Left ventricle myocardium inferior (tissue), 1 donor: ENCODE data around the gene ECT2. TPM values are rescaled to one million over a fixed set of nuclear protein-coding genes. Genes with fewer than 3 reads are reported as not detected.
"Not testable (repeated sequence)": the region's sequence is repeated elsewhere in the genome, so short reads cannot be mapped to it uniquely, and the experiment has no call there.

Source experiments
- DNase-seq: peaks from one replicate; pipeline ENCODE4 v3.0.0-alpha.2; 2020
- H3K27ac ChIP-seq: fragments of 200-600 bp; replicated peaks from 2 replicates; pipeline ENCODE4 v1.8.0; 2021
- H3K27me3 ChIP-seq: fragments of 200-600 bp; 2 replicates; pipeline ENCODE4 v1.8.0; 2021; ENCODE audit warnings: low read depth
- H3K36me3 ChIP-seq: fragments of 200-600 bp; 2 replicates; pipeline ENCODE4 v1.8.0; 2021
- H3K4me1 ChIP-seq: fragments of 200-600 bp; 2 replicates; pipeline ENCODE4 v1.8.0; 2021
- H3K4me3 ChIP-seq: fragments of 200-600 bp; 2 replicates; pipeline ENCODE4 v1.8.0; 2021; ENCODE audit warnings: mild to moderate bottlenecking, moderate library complexity
- H3K9me3 ChIP-seq: fragments of 200-600 bp; replicated peaks from 2 replicates; pipeline ENCODE4 v1.8.0; 2021
- CTCF ChIP-seq: fragments of 200-600 bp; IDR thresholded peaks from 2 replicates; pipeline ENCODE4 v1.8.0; 2021; ENCODE audit warnings: antibody characterized with exemption, mild to moderate bottlenecking, borderline replicate concordance
- intact Hi-C: fragments of 100-400 bp; cut with micrococcal nuclease; formaldehyde crosslinking; loops from one replicate; pipeline ENCODE4 v1.11.0; 2022
- total RNA-seq: library from RNA; stranded (reverse); fragmentation: NEBNext Ultra II Directional; extraction: Animal tissue kit (Norgen Biotek cat#: 25700); gene quantifications from one replicate; pipeline ENCODE4 v1.2.1, GENCODE V29; 2021
- donor health status: DM: no; HTN: yes; CAD: no; lungs with severe emphysema.

ECT2 gene
- total RNA-seq, 1 donor from 2014 or later: 4.8 TPM

GRCh38 chr3:172859041-172859440, 108.5 kb downstream of the ECT2 start:
- Histone ChIP-seq H3K27ac (no peak overlapping the region), H3K27me3 (no peaks in the 10 kb centered on the region), H3K4me1 (peaks cover 26% of the 10 kb centered on the region), H3K36me3 (no peaks in the 10 kb centered on the region), H3K4me3 (no peak overlapping the region), H3K9me3 (no peaks in the 10 kb centered on the region)
- TF ChIP-seq CTCF: no peak
- intact Hi-C loops: no loop called here
- no peak for DNase-seq

- H3K36me3 ChIP-seq, H3K27ac ChIP-seq, intact Hi-C loops, H3K9me3 ChIP-seq, DNase-seq, H3K4me3 ChIP-seq, H3K27me3 ChIP-seq: not testable (repeated sequence)
- peaks cover 16% of the 10 kb centered on the region for H3K4me1 ChIP-seq
Observed at GRCh38 chr3:172866726-172867350, 116.3 kb downstream of the ECT2 start.

- Histone ChIP-seq H3K4me3 (no peak overlapping the region), H3K9me3 (no peaks in the 10 kb centered on the region), H3K27me3 (no peaks in the 10 kb centered on the region), H3K4me1 (peaks cover 16% of the 10 kb centered on the region), H3K27ac (no peak overlapping the region), H3K36me3 (no peaks in the 10 kb centered on the region)
- intact Hi-C loops: no loop called here
- DNase-seq: no peak
- no peak for TF ChIP-seq CTCF
Observed at GRCh38 chr3:172868582-172869200, 118.2 kb downstream of the ECT2 start.

- no peak for TF ChIP-seq CTCF
Observed at GRCh38 chr3:172869368-172869771, 118.8 kb downstream of the ECT2 start.

GRCh38 chr3:172869784-172870518, 119.4 kb downstream of the ECT2 start:
- H3K27me3 ChIP-seq: no peaks in the 10 kb centered on the region
- no peak for DNase-seq
- H3K9me3 ChIP-seq: no peaks in the 10 kb centered on the region
- intact Hi-C loops: no loop called here
- H3K4me3 ChIP-seq: no peak overlapping the region
- no peaks in the 10 kb centered on the region for H3K36me3 ChIP-seq
- peaks cover 16% of the 10 kb centered on the region for H3K4me1 ChIP-seq
- H3K27ac ChIP-seq: no peak overlapping the region
- no peak for TF ChIP-seq CTCF

More at GRCh38 chr3:172869368-172869771, 118.8 kb downstream of the ECT2 start:
- H3K4me3 ChIP-seq: no peak overlapping the region
- no peak for DNase-seq
- no peaks in the 10 kb centered on the region for H3K9me3 ChIP-seq
- H3K27me3 ChIP-seq: no peaks in the 10 kb centered on the region
- H3K27ac ChIP-seq: no peak overlapping the region
- H3K36me3 ChIP-seq: no peaks in the 10 kb centered on the region
- intact Hi-C loops: no loop called here
- peaks cover 16% of the 10 kb centered on the region for H3K4me1 ChIP-seq

Other genes starting within 250 kb of the ECT2 start
- 12.6 TPM for gene TNFSF10, start 227.3 kb upstream of the ECT2 start, total RNA-seq
- gene NCEH1, start 39.7 kb upstream of the ECT2 start, total RNA-seq: 58.6 TPM